ENCODE results near the gene CACYBP. TPM values are rescaled to one million over a fixed set of nuclear protein-coding genes. Genes with fewer than 3 reads are reported as not detected.
A peak's percentile ranks its signal among the peaks of the same experiment; 100 is the strongest.

The CACYBP gene
- total RNA-seq, 1 experiment from 2014 or later, result 1,389 TPM

DNA sequence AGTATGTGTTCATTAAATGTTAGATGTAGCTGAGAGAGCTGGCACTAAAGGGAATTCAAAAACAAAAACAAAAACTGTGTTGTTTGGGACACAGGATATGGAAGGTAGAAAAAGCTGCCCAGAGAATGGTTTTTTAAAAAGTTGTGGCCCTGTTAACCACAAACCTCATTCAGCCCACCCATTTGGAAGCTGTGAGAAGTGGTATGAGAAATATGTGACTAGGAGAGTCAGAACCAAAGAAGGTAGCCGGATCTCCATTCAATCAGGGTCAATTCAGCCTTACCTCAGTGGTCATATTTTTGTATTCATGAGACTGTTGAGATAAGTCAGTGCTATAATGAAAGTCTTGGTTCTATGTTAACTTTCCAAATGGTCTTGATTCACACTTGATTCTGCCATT, 29.8 kb upstream of the CACYBP start:
- DNase-seq (ENCODE audit: low spot score), result no peak
- in situ Hi-C loops (cut with HindIII; ENCODE audit: low sequenced_read_pairs), result no loop called here

GRCh38 chr1:174971466-174971865, 28.3 kb upstream of the CACYBP start:
- in situ Hi-C loops (cut with HindIII; ENCODE audit: low sequenced_read_pairs), result no loop called here

GRCh38 chr1:174971902-174972301, 27.8 kb upstream of the CACYBP start:
- in situ Hi-C loops (cut with HindIII; ENCODE audit: low sequenced_read_pairs), result no loop called here
- DNase-seq (ENCODE audit: low spot score), result no peak

More at GRCh38 chr1:174971466-174971865, 28.3 kb upstream of the CACYBP start:
- DNase-seq (ENCODE audit: low spot score), result no peak

- in situ Hi-C loops (cut with HindIII; ENCODE audit: low sequenced_read_pairs), result no loop called here
- peak; percentile 96 for DNase-seq (ENCODE audit: low spot score)
Observed at GRCh38 chr1:174974711-174975119, 25.0 kb upstream of the CACYBP start.

- in situ Hi-C loops (cut with HindIII; ENCODE audit: low sequenced_read_pairs), result no loop called here
- no peak for DNase-seq (ENCODE audit: low spot score)
Observed at GRCh38 chr1:174975764-174976163, 24.0 kb upstream of the CACYBP start.

- no peak for DNase-seq (ENCODE audit: low spot score)
- in situ Hi-C loops (cut with HindIII; ENCODE audit: low sequenced_read_pairs), result no loop called here
Observed at GRCh38 chr1:174976436-174977108, 23.2 kb upstream of the CACYBP start.

DNA sequence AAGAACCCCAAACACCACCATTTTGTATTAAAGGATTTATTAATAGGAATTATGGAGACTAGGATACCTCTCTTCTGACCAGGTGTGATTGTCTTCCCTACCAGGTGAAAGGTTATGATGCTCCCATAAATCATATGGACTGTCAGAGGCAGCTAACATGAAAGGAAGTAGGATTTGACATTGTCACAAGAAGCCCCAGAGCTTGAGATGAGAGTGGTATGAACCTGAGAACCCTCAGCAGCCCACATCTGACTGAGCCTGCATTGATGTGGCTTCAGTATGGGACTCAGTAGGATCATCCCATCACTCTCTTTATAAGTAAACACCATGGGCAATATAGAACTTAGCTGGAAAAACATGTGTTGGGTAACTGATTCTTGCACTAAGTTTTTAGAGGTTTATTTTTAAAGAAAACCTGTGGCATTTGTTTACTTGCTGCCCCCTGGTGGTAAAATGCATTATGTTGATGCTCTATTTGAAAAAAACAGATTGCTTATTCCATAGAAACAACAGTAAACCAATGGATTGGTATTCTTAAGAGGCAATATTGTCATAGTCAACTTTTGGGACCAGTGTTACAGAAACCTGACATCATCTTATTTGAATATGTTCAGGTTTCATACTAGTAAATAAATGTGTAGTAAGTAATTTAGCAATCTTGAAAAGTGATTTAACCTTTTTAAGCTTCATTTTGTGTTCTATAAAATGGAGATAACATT, 16.6 kb upstream of the CACYBP start:
- in situ Hi-C loops (cut with HindIII; ENCODE audit: low sequenced_read_pairs), result no loop called here

DNA sequence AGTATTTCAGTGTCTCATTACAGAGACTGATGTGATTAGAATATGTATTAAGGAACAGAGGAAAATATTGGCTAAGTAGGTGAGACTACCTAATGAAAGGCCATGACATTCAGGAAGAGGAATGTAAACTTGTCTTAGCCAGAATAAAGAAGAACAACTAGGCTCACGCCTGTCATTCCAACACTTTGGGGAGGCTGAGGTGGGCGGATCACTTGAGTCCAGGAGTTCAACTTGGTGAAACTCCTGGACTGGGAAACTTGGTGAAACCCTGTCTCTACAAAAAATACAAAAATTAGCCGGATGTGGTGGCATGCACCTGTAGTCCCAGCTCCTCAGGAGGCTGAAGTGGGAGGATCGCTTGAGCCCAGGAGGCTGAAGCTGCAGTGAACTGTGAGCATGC, 14.8 kb upstream of the CACYBP start:
- no peak for DNase-seq (ENCODE audit: low spot score)
- in situ Hi-C loops (cut with HindIII; ENCODE audit: low sequenced_read_pairs), result no loop called here

More for the DNA sequence above, 16.6 kb upstream of the CACYBP start:
- peak; percentile 72 for DNase-seq (ENCODE audit: low spot score)

GRCh38 chr1:174988539-174988938, 11.2 kb upstream of the CACYBP start:
- in situ Hi-C loops (cut with HindIII; ENCODE audit: low sequenced_read_pairs), result no loop called here

GRCh38 chr1:174988986-174989385, 10.8 kb upstream of the CACYBP start:
- DNase-seq (ENCODE audit: low spot score), result no peak
- in situ Hi-C loops (cut with HindIII; ENCODE audit: low sequenced_read_pairs), result no loop called here

More at GRCh38 chr1:174988539-174988938, 11.2 kb upstream of the CACYBP start:
- DNase-seq (ENCODE audit: low spot score), result no peak

GRCh38 chr1:174989536-174990220, 10.1 kb upstream of the CACYBP start:
- in situ Hi-C loops (cut with HindIII; ENCODE audit: low sequenced_read_pairs), result no loop called here
- no peak for DNase-seq (ENCODE audit: low spot score)

GRCh38 chr1:174990382-174990999, 9.3 kb upstream of the CACYBP start:
- no peak for DNase-seq (ENCODE audit: low spot score)
- in situ Hi-C loops (cut with HindIII; ENCODE audit: low sequenced_read_pairs), result no loop called here

DNA sequence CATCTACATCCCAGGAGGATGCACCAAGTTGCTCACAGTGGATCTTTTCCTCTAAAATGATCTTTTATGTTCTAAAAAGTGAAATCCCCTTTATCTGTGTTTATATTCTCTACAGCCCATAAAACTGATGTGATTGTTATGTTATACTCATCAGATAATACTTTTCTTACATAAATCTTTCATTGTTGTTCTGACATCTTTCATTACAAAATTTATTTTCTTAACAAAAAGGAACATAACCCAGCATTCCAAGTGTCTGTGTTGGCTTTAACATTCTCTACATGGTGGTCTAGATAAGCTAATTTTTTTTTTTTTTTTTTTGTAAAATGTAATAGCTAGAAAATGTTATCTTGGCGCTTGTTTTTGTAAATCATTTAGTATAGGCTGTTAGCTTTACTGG, 8.3 kb upstream of the CACYBP start:
- in situ Hi-C loops (cut with HindIII; ENCODE audit: low sequenced_read_pairs), result no loop called here
- no peak for DNase-seq (ENCODE audit: low spot score)

DNA sequence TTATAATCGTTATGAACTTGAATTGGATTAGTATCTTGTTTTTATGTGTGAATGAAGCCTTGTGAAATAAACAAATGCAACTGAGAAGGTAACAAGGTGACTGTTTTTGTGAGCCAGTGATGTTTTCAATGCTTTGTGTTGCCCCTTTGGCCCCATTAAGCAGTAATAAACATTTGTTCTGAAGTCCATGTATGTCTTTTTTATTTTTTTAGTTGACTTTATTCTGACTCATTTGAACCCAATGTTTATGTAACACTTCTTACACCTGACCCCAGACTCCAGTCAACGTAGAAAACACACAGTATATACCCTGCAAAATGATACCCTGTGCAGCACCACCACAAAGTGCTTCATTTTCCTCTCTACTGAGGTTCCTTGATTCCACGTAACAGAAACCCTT, 4.6 kb upstream of the CACYBP start:
- in situ Hi-C loops (cut with HindIII; ENCODE audit: low sequenced_read_pairs), result no loop called here
- no peak for DNase-seq (ENCODE audit: low spot score)

GRCh38 chr1:174995916-174996315, 3.8 kb upstream of the CACYBP start:
- in situ Hi-C loops (cut with HindIII; ENCODE audit: low sequenced_read_pairs), result no loop called here
- DNase-seq (ENCODE audit: low spot score), result no peak

DNA sequence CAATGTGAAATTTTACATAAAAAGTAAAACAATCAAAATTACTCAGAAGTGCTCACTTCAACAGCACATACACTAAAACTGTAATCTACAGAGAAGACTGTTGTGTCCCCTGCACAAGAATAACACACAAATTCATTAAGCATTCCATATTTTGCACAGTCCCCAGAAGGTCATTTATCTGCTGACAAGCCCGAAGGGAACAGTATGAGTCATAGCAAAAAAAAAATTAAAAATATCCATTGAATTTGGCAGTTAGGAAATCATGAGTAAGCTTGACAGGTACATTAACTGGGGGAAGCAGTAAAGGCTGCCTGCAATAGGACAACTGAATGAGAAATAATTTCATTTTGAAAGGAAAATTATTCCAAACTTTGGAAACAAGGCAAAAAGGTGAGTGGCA, 3.3 kb upstream of the CACYBP start:
- in situ Hi-C loops (cut with HindIII; ENCODE audit: low sequenced_read_pairs), result no loop called here
- no peak for DNase-seq (ENCODE audit: low spot score)

DNA sequence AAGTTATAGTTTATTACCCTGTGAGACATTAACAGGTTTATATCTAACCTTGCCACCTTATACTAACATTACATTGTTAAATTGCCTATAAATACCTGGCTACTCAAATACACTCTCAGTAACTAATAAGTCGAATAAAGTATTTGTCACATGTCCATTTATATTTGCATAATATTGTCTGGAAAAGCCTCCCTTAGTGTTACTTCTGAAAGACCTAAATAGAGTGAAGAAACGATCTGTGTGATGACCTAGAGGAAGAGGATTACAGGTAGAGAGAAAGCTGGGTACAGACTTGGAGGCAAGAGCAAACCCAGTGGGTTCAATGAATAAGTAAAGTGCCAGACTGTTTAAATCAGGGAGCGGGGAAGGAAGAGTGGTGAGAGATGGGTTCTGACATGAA, 2.7 kb upstream of the CACYBP start:
- no peak for DNase-seq (ENCODE audit: low spot score)
- in situ Hi-C loops (cut with HindIII; ENCODE audit: low sequenced_read_pairs), result no loop called here

DNA sequence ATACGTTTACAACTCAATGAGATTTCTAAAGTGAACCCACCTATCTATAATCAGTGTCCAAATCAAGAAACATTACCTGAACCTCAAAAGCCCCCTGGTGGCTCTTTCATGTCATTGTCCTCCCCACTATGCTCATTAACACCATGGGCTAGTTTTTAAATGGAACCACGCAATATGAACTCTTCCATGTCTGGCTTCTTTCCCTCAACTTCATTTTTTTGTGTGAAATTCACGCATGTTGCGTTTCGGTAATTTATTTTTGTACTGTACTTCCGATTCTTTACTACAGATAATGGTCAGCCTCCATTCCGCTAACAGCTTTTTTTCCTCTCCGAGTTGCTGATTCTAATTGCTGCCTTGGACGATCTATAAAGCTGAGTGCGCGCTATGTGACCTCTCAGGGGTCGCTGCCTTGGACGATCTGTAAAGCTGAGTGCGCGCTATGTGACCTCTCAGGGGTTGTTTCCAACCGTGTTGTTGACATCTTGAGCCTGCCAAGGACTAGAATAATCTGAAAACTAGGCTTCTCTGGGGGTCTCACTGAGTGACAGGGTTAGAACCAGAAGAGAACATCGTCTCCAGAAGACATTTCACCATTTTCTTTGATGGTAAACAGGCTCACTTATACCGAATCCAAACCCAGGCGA, 1.1 kb upstream of the CACYBP start:
- peak; percentile 80 for DNase-seq (ENCODE audit: low spot score)
- in situ Hi-C loops (cut with HindIII; ENCODE audit: low sequenced_read_pairs), result no loop called here

- peak; percentile 99 for DNase-seq (ENCODE audit: low spot score)
- in situ Hi-C loops (cut with HindIII; ENCODE audit: low sequenced_read_pairs), result no loop called here
Observed at GRCh38 chr1:174999216-174999935, 371 bp upstream of the CACYBP start.
